ENCODE results near the gene EDIL3.

GRCh38 chr5:83891261-83891660, 493.4 kb downstream of the EDIL3 start:
- TF ChIP-seq E2F8 (IDR thresholded peaks at IDR 0.05; ENCODE audit: low read depth, partially characterized antibody) = no peak
- no peak for TF ChIP-seq NCOA1 (IDR thresholded peaks at IDR 0.05; ENCODE audit: low read depth)
- no peak for TF ChIP-seq RBBP5 (IDR thresholded peaks at IDR 0.05; ENCODE audit: borderline replicate concordance, insufficient read depth, low read length, poor library complexity, severe bottlenecking)
- no peak for TF ChIP-seq ZNF644 (tag; IDR thresholded peaks at IDR 0.05; ENCODE audit: low read depth)
- no peak for TF ChIP-seq KLF16 (IDR thresholded peaks at IDR 0.05)
- TF ChIP-seq ETV5 (CRISPR knock-in tag; IDR thresholded peaks at IDR 0.05; ENCODE audit: low read depth) = no peak

All from K562 (cell line).